ENCODE results near the gene NR2F2. TPM values are rescaled to one million over a fixed set of nuclear protein-coding genes. Genes with fewer than 3 reads are reported as not detected.

The NR2F2 gene
- total and polyA plus RNA-seq, 2 of the 13 experiments (the other 11 are each of a cell fraction or from before 2014, with no cell fraction given), result 3.5 to 4.7 TPM

DNA sequence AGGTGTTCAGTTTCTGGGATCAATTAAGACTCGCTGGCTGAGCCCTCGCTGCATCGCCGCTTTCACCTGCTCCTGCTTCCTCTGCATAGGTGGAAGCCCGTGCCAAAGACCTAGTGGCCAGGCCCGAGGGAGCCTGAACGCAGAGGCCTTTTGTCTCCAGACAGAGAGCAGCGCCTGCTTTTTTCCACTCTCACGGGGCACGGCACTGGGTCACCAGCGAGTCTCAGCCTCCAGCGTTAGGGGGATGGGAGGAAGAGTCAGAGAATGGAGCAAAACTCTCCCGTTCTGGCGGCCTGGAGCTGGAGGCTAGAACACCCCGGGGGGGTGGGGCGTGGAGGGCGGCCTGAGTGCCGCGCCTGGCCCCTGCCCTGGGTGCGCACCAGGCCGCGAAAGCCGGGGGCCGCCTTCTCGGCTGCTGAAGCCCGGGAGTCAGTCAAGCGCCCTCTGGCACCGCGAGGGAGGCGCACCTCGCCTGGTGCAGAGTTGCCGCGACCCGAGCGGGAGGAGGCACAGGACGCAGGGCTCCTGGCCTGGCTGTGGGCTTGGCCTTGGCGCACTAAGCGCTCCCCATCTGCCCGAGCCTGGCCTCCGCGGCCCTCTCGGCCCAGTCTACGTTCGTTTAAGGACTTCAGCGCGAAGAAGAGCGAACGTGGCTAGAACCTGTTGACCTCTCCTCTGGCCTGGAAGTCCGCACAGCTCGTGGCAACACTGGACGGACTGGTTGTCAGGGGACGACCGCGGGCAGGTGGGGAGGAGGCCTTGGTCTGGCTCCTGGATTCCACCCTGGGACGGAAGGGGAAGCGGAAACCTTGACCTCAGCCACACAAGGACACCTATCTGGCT lies 21.5 kb downstream of the NR2F2 start (continued):
- TF ChIP-seq, protein P1, sequence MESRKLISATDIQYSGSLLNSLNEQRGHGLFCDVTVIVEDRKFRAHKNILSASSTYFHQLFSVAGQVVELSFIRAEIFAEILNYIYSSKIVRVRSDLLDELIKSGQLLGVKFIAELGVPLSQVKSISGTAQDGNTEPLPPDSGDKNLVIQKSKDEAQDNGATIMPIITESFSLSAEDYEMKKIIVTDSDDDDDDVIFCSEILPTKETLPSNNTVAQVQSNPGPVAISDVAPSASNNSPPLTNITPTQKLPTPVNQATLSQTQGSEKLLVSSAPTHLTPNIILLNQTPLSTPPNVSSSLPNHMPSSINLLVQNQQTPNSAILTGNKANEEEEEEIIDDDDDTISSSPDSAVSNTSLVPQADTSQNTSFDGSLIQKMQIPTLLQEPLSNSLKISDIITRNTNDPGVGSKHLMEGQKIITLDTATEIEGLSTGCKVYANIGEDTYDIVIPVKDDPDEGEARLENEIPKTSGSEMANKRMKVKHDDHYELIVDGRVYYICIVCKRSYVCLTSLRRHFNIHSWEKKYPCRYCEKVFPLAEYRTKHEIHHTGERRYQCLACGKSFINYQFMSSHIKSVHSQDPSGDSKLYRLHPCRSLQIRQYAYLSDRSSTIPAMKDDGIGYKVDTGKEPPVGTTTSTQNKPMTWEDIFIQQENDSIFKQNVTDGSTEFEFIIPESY (CRISPR knock-in tag; IDR thresholded peaks at IDR 0.05), result peak; percentile 89
- TF ChIP-seq ZNF17 (CRISPR knock-in tag; IDR thresholded peaks at IDR 0.05) (no peak), POGZ (CRISPR knock-in tag; IDR thresholded peaks at IDR 0.05) (peak; percentile 24; the same call in 1 of the 2 replicates), ZMYM4 (CRISPR knock-in tag; IDR thresholded peaks at IDR 0.05) (peak; percentile 57), RARA (CRISPR knock-in tag; IDR thresholded peaks at IDR 0.05) (peak; percentile 15; the same call in 1 of the 2 replicates)

DNA sequence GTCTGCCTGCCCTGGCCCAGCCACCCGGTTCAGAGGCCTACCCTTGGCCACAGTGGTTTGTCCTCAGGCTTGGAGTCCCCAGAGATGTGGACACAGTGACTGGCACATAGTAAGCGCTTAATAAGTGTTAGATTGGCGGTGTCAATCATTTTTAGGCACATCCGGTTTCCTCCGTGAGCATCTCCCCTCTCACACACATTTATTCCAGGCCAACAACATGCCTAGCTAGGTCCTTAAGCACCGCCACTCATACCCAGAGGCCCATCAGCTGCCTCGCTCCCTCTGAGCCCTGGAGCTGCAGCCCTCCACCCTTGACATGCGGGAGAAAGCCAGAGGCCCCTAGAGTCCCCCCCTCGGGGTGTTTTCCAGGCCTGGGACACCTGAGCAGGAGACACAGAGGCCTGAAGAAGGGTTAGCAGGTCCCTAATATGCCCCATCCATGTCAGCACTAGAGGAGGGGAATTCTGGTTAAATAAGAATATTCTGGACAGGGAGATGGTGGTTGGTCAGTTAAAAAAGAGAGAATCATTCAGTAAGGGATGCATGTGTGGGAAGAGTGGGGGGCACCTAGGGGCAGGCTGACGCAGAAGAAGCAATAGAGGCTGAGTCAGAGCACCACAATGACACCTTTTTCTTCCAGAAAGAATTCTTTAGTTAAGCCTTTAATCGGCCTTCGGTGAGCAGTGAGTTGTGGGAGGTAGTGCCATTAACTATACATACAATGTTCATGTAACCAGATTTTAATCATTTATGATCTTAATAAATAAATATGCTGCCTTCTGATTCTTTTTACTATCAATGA lies 22.3 kb downstream of the NR2F2 start:
- Histone ChIP-seq H3K9ac (ENCODE audit: insufficient read depth, low read depth, low read length) (no peak overlapping the region), H3K9me3 (ENCODE audit: low read length) (no peaks in the 10 kb centered on the region), H3K4me3 (replicated peaks in 1 of 3; ENCODE audit: insufficient read depth in 1 of 3, low read depth in 2 of 3, low read length in 3 of 3) (no peak overlapping the region), H3K4me1 (ENCODE audit: insufficient read depth, low read length) (peaks cover 26% of the 10 kb centered on the region), H2AFZ (ENCODE audit: low read length) (no peak overlapping the region), H3K4me2 (ENCODE audit: low read depth, low read length) (no peak overlapping the region), H3K36me3 (replicated peaks in 1 of 2; ENCODE audit: control insufficient read depth in 1 of 2, insufficient read depth in 2 of 2, low read length in 2 of 2) (no peaks in the 10 kb centered on the region), H4K20me1 (ENCODE audit: insufficient read depth, low read length) (no peaks in the 10 kb centered on the region), H3K27ac (ENCODE audit: extremely low read length, insufficient read depth, low read length) (no peak overlapping the region), H3K27me3 (ENCODE audit: control insufficient read depth in 1 of 2, insufficient read depth in 2 of 2, low read length in 2 of 2) (no peaks in the 10 kb centered on the region; a peak in 1 of 5 replicates), H3K79me2 (ENCODE audit: insufficient read depth, low read length) (no peaks in the 10 kb centered on the region)
- DNase-seq (ENCODE audit: low spot score), result no peak
- BruUV-seq (replicated peaks), result no TSS peak
- POLR2A ChIA-PET, result no interaction called here
- no peak for FAIRE-seq
- WGBS (ENCODE audit: low lambda C conversion rate), result 92% methylated on average over 10 of the region's 12 CpGs
- in situ Hi-C loops (cut with HindIII; ENCODE audit: extremely low pct_ligation_motif_present, low pct_unique_long_range_greater_than_20kb) (loop anchor here (25.0 kb wide), 1 partner anchor 1409 kb away; no protein-coding TSS in a partner anchor), intact Hi-C loops (cut with micrococcal nuclease; ENCODE audit: unreplicated experiment) (loop anchor here (10.0 kb wide), 1 partner anchor 438 kb away; no protein-coding TSS in a partner anchor)
- CTCF ChIA-PET (ENCODE audit: low intra/inter-chr PET ratio, low total read pairs), result no interaction called here
- ATAC-seq, result 0 out of 3 replicates have a peak, but pooled peaks have one; percentile 1
- TF ChIP-seq REL (CRISPR knock-in tag; conservative IDR thresholded peaks at IDR 0.05) (no peak), SKI (IDR thresholded peaks at IDR 0.05; ENCODE audit: partially characterized antibody) (peak; percentile 1)
- TF ChIP-seq, protein P2, sequence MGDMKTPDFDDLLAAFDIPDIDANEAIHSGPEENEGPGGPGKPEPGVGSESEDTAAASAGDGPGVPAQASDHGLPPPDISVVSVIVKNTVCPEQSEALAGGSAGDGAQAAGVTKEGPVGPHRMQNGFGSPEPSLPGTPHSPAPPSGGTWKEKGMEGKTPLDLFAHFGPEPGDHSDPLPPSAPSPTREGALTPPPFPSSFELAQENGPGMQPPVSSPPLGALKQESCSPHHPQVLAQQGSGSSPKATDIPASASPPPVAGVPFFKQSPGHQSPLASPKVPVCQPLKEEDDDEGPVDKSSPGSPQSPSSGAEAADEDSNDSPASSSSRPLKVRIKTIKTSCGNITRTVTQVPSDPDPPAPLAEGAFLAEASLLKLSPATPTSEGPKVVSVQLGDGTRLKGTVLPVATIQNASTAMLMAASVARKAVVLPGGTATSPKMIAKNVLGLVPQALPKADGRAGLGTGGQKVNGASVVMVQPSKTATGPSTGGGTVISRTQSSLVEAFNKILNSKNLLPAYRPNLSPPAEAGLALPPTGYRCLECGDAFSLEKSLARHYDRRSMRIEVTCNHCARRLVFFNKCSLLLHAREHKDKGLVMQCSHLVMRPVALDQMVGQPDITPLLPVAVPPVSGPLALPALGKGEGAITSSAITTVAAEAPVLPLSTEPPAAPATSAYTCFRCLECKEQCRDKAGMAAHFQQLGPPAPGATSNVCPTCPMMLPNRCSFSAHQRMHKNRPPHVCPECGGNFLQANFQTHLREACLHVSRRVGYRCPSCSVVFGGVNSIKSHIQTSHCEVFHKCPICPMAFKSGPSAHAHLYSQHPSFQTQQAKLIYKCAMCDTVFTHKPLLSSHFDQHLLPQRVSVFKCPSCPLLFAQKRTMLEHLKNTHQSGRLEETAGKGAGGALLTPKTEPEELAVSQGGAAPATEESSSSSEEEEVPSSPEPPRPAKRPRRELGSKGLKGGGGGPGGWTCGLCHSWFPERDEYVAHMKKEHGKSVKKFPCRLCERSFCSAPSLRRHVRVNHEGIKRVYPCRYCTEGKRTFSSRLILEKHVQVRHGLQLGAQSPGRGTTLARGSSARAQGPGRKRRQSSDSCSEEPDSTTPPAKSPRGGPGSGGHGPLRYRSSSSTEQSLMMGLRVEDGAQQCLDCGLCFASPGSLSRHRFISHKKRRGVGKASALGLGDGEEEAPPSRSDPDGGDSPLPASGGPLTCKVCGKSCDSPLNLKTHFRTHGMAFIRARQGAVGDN (CRISPR knock-in tag; IDR thresholded peaks at IDR 0.05), result 0 out of 2 replicates have a peak, but pooled peaks have one; percentile 1
